Measurements from ENCODE around the gene SERPINA4. TPM values are rescaled to one million over a fixed set of nuclear protein-coding genes. Genes with fewer than 3 reads are reported as not detected.

The SERPINA4 gene
- total and polyA plus RNA-seq, 2 donors (not counting 3 experiments of a cell fraction or from before 2014, with no cell fraction given): not detected

DNA sequence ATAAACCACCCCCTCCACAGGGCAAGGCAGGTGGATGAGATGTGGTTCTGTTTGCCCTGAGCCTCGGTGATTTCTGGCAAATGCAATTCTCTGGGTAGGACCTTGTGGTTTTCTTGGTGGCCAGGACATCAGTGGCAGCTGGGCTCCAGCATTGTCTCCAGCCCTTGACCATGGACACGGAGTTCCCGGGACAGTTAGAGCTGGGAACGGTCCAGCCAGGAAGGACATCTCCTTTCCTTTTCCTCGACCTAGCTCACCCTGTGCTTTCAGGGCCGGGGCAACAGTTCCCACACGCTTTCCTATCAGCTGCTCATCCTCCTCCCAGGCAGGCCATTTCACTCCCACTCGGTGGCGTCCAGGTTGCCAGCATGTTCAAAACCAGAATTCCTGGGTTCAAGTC is 9.2 kb downstream of the SERPINA4 start:
- no peak overlapping the region for H3K27ac ChIP-seq (ENCODE audit: insufficient read depth, low read depth, low read length)
- H3K79me2 ChIP-seq (ENCODE audit: control insufficient read depth, insufficient read depth, low read length): no peaks in the 10 kb centered on the region
- no peak overlapping the region for H3K4me3 ChIP-seq (replicated peaks in 1 of 3; ENCODE audit: insufficient read depth in 1 of 3, low read depth in 1 of 3, low read length in 3 of 3)
- H3K9me1 ChIP-seq (replicated peaks; ENCODE audit: control insufficient read depth, extremely low read depth, insufficient read depth, low read length): no peaks in the 10 kb centered on the region
- TF ChIP-seq GATA2 (IDR thresholded peaks at IDR 0.05; ENCODE audit: insufficient read depth, insufficient read length, low read depth, low read length) (no peak), POLR2A (IDR thresholded peaks at IDR 0.05; ENCODE audit: low read depth, low read length) (no peak), MYC (IDR thresholded peaks at IDR 0.05; ENCODE audit: low read depth, low read length) (no peak), POLR2AphosphoS5 (IDR thresholded peaks at IDR 0.05; ENCODE audit: insufficient read depth, low read depth, low read length) (no peak), FOS (IDR thresholded peaks at IDR 0.05; ENCODE audit: borderline replicate concordance, insufficient read depth, low read length) (no peak), EZH2 (IDR thresholded peaks at IDR 0.05; ENCODE audit: borderline replicate concordance, low read depth, low read length, severe bottlenecking) (no peak), JUN (IDR thresholded peaks at IDR 0.05; ENCODE audit: borderline replicate concordance, insufficient read depth, insufficient read length, low read depth) (no peak)
- TF ChIP-seq, protein P1, sequence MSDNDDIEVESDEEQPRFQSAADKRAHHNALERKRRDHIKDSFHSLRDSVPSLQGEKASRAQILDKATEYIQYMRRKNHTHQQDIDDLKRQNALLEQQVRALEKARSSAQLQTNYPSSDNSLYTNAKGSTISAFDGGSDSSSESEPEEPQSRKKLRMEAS (IDR thresholded peaks at IDR 0.05; ENCODE audit: insufficient read depth, insufficient read length): no peak
- TF ChIP-seq, protein P2, sequence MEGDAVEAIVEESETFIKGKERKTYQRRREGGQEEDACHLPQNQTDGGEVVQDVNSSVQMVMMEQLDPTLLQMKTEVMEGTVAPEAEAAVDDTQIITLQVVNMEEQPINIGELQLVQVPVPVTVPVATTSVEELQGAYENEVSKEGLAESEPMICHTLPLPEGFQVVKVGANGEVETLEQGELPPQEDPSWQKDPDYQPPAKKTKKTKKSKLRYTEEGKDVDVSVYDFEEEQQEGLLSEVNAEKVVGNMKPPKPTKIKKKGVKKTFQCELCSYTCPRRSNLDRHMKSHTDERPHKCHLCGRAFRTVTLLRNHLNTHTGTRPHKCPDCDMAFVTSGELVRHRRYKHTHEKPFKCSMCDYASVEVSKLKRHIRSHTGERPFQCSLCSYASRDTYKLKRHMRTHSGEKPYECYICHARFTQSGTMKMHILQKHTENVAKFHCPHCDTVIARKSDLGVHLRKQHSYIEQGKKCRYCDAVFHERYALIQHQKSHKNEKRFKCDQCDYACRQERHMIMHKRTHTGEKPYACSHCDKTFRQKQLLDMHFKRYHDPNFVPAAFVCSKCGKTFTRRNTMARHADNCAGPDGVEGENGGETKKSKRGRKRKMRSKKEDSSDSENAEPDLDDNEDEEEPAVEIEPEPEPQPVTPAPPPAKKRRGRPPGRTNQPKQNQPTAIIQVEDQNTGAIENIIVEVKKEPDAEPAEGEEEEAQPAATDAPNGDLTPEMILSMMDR (IDR thresholded peaks at IDR 0.05; ENCODE audit: extremely low read depth in 1 of 2, insufficient read depth in 1 of 2, low read depth in 1 of 2, low read length in 2 of 2): no peak
- H3K9me3 ChIP-seq (replicated peaks; ENCODE audit: control insufficient read depth, insufficient read depth, low read length): no peaks in the 10 kb centered on the region
- FAIRE-seq (no peak), DNase-seq (ENCODE audit: low read depth, low spot score) (no peak)
- H3K36me3 ChIP-seq (ENCODE audit: control insufficient read depth in 2 of 2, extremely low read depth in 1 of 2, insufficient read depth in 2 of 2, low read length in 2 of 2): no peaks in the 10 kb centered on the region
- H2AFZ ChIP-seq (ENCODE audit: low read depth, low read length): no peak overlapping the region
- H3K4me2 ChIP-seq (ENCODE audit: insufficient read depth, low read length): no peak overlapping the region
- no TSS peak for BruUV-seq (replicated peaks)
- ChIA-PET POLR2A (no interaction called here), CTCF (no interaction called here)
- no peaks in the 10 kb centered on the region for H3K4me1 ChIP-seq (ENCODE audit: control insufficient read depth, extremely low read depth, insufficient read depth, low read length)
- no peak overlapping the region for H3K9ac ChIP-seq (replicated peaks; ENCODE audit: extremely low read depth, insufficient read depth, low read length)
- dilution Hi-C loops (cut with MboI; ENCODE audit: extremely low pct_ligation_motif_present, low sequenced_read_pairs): no loop called here
- intact Hi-C loops (cut with micrococcal nuclease): no loop called here
- no peaks in the 10 kb centered on the region for H4K20me1 ChIP-seq (replicated peaks; ENCODE audit: control insufficient read depth, extremely low read depth, insufficient read depth, low read length)
- no peaks in the 10 kb centered on the region for H3K27me3 ChIP-seq (ENCODE audit: control insufficient read depth in 2 of 2, insufficient read depth in 2 of 2, low read length in 2 of 2)

All from endothelial cell of umbilical vein (primary cell).